Medulla oblongata (tissue), 1 donor: ENCODE results near the gene GSDME.

Experiments used
- DNase-seq: peaks from one replicate; pipeline ENCODE4 v3.0.0-alpha.2; 2015; ENCODE audit errors: extremely low spot score

The GSDME gene

DNA sequence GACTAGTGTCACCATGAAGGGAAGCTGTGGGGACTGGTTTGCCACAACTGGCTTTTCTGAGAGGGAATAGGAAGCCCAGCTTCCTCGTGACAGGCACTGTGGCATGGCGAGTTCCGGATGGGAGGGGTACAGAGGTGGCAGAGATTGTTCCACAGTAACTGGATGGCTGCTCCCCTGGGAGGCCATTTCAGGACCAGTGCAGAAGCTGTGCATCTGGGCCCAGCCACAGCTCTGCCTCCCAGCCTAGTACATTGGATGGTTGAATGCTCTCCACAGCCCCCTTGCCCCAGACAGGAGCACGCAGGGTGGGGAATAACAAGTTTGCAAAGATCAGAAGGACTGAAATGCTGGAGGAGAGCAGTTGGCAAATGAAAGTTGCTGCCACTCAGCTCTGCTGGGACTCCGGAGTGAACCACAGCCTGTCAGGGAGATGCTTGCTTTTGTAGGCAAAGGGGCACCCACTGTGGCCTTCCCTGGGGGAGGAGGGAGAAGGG, 51.8 kb downstream of the GSDME start:
- peak; percentile 70 for DNase-seq

DNA sequence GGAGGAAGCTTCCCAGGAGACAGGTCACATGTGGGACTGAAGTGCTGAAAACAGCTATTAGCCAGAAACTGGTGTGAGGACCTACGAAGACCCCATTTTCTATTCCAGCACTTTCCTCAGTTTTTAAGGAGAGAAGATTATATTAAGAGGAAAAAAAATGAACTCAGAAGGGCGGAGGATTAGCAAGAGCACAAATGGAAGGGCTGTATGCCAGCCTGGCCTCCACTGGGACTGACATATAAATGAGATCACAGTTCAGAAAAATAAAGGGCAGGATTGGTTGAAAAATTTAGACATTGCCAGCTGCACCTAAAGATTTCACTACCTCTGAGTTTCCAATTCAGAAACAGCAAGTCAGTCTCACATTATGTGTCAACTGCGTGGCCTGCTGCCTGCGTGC, 53.0 kb downstream of the GSDME start:
- no peak for DNase-seq

DNA sequence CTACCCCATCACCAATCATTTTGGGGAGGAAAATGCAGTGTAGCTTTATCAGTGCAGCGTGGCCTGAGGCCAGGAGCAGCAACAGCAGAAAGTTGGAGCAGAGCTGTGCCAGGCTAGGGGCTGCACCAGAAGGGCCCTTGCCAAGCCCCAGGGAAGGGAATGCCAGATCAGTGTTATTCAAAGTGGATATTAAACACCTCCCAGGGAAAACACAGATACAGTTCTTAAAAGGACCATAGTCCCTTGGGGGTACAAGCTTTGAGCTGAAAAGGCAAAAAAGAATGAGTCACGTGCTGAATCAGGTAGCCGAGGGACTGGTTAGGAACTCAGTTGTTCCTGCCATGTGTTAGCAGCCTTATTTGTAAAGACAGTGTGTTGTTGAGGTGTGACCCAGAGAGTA, 54.0 kb downstream of the GSDME start:
- DNase-seq = no peak

DNA sequence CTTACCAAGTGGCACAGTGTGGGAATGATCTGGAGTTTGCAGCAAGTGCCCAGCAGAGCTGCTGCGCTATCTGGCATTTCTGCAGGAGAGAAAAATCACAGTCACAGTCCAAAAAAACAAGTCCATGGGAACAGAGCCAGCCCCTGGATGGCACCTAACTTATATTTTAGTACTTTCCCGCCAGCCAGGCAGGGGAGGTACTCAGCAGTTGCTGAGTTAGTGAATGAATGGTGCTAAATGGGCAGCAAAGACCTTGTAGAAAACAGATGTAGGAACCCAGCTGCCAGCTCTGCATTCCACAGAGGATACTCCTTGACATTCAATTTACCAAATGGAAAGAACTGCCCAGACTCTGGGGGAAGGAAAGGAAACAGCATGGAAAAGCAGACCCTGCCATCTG, 54.5 kb downstream of the GSDME start:
- no peak for DNase-seq

DNA sequence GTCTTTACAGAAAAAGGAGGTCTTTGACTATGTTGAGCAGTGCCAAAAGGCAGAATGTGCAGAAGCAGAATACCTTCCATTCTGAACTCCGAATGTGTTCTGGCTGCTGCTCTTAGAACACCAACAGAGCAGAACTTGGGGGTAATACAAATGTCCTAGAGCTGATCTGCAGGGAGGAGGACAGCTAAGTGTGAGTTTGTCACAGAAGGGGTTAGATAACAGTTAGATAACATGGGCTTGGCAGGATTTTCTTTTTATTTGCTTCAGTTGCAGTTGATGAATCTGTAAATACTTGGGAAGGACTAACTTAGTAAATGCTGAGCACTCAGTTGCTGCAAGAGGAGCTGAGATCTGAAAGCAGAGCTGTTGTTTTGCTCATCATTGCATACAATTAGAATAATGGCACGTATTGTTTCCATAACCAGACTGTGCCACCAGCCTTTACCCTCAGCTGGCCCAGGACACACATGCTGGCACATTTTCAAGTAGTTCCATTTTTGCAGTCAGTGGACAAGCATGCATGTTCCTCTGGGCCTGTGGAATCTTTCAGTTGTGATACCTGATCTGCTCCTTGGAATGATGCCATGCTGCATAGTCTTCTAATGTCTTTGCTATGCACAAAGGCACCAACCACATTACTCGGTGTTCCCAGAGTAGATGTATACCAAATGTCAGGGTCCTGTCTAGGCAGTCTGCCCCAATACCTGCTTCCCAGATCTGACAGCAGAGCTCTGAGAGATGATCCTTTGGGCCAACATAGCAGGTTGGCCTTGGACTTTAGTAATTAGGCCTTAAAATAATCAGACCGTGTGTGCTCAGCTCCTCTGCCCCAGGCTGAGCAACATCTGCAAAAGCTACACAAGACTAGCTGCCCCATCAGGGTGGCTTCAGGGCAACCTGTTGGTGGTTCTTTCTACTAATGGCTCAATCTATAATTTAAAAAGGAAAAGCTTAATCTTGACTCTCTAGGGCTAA, 55.7 kb downstream of the GSDME start:
- peak; percentile 67 for DNase-seq

DNA sequence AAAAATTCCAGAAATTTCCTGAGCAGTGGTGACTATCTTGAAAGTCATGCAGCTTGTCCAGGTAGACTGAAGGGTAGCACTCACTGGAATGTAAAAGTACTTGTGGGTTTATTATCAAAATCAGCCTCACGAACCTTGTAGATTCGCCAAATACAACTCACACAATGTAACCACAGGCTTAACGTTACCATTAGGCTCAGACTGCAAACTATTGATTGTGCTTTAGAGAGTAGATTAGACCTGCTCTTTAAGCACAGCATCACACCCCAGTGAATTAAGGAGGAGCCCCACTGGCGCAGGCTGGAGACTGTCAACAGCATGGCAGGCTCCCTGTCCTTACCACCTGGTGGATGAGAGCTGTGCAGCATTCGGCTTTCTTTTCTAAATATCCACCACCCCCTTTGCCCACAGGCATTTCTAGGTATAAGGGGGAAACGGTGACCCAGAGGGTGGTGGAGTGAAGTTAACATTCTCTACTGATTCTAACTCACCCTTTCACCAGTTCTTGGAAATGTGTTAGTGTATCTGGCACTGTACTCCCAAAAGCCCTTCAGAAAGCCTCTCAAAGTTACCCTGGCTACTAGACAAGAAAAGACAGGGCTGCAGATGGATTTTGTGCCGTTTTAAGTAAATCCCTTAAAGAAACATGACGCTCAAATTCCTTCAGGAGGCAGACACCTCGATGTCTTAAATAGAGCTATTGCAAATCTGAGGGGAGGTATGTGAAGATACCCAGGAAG, 56.6 kb downstream of the GSDME start:
- no peak for DNase-seq

DNA sequence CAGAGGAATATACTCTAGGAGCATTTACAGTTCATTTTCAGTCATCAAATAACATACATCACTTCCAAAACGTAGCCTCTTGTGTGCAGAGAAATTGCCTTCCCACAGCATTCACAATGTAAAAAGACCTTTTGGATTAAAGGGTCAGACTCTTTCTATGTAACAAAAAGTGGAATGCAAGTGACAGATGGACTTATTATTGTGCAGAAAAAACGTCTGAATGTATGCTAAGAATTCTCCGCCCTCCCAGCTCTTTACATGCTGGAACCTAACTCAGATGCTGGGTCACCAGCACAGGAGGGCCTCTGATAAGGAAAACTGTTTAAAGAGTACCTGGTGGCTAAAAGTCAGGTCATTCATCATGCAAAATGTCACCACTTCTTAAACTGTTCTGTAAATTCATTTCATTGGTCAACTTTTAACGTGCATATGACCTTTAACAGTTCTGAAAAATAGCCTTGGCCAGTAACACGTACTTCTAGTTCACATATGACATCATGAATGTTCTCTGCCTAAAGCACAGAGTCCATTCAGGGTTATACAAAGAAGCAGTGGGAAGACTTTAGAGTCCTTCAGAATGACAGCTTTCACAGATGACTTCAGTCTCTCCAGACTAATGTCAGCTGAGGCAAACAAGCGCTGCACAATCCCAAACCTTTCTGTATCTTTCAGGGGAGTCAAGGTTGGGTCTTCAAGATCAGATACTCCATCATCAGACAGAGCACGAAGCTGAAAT, 58.6 kb downstream of the GSDME start:
- DNase-seq = no peak

DNA sequence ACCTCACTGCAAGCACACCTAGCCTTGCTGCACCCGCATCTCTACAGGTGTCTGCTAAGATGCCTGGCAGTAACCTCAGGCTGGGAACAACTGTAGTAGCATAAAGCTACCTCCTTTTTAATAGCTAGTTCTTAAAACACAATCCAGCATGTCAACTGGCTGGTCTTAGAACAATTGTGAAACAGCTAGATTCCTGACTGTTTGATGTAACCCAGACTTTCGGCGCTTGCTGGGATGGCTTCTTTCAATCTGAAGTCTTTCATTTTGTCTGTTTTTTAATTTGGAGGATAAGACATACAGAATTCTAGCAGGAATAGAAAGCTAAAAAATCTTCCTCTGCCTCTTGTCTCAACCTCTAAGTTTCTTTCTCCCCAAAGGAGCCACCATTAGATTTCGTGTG, 59.8 kb downstream of the GSDME start:
- no peak for DNase-seq

DNA sequence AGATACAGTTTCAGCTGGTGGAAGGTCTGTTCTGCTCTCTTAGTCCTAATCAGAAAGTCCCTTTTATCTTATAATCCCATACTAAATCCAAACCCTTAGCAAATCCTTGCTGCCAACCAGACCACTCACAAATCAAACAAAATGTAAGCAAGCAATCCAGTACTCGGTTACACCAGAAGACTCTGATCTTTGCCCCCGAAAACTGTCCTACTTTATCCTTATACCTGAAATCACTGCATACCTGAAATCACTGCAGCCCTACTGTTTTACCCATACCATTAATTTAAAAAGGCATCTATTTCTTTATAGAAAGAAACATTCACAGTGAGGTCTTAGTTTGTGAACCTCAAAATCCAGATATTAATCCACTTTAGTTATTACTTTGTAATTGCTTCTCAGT, 64.7 kb downstream of the GSDME start:
- DNase-seq = no peak

DNA sequence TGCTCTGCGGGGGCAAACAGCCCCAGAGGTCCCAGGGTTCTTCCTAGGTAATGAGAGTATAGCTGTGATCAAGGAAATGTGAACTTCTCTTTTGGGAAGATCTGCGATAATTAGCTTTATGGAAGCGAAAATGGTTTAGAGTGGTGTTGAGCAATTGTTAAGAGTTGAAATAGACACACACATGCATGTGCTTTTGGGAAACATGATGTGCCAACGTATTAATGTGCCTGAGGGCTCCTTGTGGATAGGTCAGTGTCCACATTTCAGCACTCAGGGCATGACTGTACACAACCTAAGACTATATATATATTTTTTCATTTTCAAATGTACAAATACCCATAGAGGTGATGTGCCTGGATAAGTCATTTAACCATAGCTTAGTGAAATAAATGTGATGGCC, 67.0 kb downstream of the GSDME start:
- DNase-seq = no peak

DNA sequence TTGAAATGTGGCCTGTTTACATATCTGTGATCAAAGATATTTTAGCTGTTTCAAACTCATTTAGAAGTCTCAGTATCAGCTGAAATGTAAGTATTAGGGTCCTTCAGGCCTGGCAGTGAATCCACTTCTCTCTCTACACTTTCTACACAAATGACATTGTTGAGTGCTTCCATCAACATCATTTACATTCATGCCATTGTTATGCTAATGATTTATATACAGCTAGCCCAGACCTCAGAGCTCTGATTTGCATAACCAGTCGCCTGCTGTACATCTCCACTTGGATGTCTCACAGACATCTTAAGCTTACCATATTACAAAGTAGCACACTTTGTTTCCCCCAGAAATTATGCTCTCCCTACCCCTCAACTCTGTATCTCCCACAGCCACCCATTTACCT, 71.6 kb downstream of the GSDME start:
- no peak for DNase-seq

DNA sequence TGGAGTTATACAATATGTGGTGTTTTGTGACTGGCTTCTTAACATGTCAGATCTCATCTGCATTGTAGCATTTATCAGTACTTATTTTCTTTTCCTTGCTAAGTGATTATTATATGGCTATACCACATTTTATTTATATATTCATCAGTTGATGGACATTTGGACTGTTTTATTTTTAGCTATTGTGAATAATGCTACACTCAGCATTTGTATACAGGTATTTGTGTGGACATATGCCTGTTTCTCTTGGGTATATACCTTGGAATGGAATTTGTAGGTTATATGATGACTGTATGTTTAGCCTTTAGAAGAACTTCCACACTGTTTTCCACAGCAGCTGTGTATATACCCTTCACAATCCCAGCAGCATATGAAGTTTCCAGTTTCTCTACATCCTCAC, 86.5 kb downstream of the GSDME start:
- no peak for DNase-seq

DNA sequence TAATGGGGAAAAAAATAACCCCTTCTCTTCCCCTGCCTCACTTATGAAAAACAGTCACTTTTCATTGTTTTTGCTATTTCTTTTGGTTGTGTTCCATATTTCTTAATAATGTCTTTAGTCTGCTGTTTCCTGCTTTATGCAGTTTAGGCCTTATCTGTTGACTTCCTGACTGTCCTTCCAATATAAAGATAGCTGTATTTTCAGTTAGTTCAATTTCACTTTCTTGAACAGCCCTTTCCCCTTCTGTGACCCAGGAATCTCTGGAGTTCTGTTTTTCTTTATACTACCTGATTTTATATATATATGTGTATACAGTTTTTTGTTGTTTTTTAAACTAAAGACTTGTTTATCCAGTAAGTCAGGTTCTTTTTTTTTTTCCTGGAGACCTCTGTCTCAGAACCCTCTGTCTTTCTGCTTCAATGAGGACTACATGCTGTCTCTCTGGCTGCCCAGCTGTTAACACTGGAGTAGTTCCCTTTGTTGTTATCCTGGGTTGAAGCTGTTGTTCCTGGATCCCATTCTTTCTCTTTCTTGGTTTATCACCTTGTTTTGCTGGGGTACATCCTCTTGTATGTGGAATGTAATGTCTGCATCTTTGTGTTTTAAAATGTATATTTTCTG, 87.2 kb downstream of the GSDME start:
- DNase-seq = no peak

DNA sequence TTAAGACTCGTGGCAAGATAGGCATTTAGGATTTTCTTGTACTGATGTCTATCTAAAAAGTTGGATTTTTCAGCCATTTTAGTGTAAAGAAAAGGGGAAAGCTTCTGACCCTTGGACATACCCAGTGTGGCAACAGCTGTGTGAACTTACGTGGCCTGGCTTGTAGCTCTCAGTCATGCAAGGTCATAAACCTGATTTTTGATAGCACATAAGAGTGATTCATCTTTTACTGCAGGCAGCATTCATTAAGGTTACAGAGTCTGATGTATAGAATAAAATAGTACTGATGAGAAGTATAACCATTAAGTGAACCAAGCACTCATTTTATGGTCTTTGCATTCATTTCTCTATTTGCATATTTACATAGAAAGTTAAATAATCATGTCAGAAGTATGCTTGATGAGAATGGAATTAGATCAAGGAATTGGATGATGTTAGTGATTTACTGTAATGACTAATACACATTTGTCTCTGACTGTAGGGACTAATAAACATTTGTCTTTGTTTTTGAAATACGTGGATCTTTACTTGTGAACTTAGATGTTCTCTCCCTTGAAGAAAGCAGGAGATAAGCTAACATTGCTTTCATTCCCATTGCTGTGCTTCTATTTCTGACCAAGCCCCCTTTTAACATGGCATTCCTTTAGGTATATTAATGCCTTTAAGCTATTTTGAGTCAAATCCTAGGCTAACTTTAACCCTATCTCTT, 88.2 kb downstream of the GSDME start:
- DNase-seq = no peak

DNA sequence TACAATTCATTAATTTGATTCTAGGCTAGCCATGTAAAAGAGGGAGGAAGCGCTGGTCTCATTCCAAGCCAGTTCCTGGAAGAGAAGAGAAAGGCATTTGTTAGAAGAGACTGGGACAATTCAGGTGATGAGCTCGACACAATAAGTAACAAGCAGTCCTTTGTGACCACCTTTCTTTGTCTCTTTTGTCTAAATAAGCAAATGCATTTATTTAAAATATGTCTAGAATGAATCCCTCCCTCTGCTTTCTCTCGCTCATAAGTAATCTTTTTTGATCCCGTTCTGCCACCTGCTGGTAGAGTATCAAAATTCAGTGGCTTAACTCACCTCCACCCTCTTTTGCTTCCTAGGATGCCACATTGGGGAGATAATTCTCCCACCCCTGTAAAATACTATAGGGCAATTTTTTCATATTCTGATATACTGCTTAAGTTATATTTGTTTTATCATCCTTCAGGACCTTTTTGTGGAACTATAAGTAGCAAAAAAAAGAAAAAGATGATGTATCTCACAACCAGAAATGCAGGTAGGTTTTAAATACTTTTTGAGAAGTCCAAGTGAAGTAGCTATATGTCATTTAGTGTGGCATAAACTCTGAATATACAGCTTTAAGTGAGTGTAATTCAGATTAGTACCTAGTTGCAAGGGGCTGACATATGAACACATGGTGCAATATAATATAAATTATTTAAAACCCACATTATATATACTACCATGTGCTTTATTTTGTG, 91.5 kb downstream of the GSDME start:
- peak; percentile 80 for DNase-seq

DNA sequence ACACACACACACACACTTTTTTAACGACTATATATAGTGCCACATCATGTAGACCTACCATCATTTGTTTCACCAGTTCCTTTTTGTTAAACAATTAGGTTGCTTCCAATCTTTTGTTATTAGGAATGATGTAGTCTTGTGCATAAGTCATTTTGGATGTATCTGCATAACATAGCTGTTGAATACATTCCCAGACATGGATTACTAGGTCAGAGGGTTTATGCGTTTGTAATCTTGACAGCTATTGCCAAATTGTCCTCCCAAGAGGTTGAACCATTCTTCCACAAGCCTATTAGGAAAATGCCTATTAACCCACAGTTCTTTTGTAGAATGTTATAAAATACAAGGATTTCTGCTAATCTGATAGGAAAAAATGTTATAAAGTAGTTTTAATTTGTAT, 96.7 kb downstream of the GSDME start:
- no peak for DNase-seq

DNA sequence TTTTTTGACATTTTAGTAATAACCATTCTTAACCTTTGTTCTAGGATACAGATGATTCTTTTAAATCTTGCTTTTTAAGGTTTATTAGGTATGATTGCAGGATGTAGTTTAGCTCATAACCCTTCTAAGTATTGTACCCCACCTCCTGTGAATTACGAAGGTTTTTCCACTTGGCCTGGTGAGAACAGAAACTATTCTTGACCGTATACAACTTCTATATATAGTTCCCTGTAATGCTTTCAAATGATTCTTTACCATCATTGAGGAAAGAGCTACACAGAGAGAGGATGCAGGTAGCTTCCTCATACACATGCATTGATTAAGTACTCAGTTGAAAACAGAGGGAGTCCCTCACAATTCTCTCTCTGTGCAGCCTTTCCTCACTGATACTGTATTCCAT, 97.8 kb downstream of the GSDME start:
- no peak for DNase-seq

DNA sequence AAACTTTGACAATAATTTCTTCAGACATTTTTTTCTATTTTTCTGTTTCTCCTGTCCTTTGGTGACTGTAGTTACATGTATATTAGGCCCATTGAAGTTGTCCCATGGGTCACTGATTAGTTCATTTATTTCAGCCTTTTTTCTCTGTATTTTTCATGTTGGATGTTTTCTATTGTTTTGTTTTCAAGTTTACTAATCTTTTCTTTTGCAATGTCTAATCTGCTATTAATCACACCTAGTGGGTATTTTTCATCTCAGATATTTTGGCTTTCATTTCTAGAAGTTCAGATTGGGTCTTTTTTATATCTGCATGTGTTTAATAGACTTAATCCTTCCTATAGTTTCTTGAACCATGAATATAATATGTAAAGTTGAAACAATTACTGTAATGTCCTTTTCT, 99.3 kb downstream of the GSDME start:
- DNase-seq = no peak

DNA sequence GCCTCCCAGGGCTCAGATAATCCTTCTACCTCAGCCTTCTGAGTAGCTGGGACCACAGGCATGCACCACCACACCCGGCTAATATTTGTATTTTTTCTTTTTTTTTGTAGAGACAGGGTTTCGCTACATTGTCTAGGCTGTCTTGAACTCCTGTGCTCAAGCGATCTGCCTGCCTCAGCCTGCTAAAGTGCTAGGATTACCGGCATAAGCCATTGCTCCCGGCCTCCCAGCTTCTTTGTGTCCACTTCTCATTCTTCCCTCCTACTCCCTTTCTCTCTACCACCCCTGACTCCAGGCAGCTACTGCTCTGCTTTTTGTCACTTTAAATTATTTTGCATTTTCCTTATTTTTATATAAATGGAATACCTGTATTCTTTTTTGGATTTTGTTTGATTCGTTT, 100.7 kb downstream of the GSDME start:
- no peak for DNase-seq

DNA sequence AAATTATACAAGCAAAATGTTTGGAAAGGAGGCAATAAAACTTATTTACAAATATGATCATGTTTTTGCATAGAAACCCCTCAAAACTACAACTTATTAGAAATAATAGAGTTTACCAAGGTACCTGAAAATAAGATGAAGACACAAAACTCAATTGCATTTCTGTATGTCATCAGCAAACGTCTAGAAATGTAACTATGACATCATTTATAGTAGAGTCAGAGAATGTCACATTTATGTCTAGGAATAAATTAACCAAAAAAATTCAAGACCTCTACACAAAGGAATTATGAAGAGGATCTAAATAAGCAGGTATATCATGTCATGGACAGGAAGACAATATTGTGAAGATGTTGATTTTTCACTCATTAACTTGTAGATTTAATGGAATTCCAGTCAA, 103.0 kb downstream of the GSDME start:
- DNase-seq = no peak
